Nucleus accumbens (tissue), 56 donors: ENCODE results near the gene HOXA4.
A peak's percentile ranks its signal among the peaks of the same experiment; 100 is the strongest.

Source experiments
- DNase-seq, 56 donors: peaks; one replicate each; lab custom pipeline; 2025; lab: John Stamatoyannopoulos, UW

Gene HOXA4

GRCh38 chr7:27159266-27160144 is 28.9 kb upstream of the HOXA4 start:
- DNase-seq, result no peak

- DNase-seq, result no peak
These were observed 28.1 kb upstream of the HOXA4 start for GRCh38 chr7:27158436-27159265.

DNA sequence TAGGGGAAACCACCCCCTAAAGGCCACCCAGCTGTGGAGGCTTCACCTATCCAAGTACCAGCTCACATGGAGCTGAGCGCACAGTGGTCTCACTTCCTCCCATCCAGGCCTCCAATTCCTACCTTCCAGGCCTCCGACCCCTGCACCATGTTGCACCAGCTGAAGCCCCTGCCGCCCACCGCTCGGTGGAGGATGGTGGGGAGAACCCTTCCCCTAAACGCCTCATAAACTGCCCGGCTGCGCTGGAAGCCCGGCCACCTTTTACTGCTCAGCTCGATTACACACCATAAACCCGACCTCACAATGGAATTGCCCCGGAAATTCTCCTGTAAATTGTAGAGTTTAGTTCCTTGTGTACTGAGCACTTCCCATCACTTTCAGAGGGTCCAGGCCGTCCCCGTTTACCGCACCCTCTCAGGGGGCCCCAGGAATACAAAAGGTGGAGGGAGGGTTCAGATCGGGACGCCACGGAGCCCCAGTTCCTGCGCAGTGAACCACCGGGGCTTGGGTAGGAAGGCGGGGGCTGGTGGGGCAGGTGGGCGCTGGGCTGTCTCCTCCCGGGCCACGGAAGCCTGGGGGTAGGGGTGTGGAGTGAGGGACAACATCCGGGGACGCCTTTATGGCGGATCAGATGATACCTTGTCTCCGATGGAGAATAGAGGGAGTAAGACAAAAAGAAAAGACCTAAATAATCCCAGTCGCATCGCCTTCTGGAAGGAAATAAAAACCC is 27.3 kb upstream of the HOXA4 start:
- no peak for DNase-seq

DNA sequence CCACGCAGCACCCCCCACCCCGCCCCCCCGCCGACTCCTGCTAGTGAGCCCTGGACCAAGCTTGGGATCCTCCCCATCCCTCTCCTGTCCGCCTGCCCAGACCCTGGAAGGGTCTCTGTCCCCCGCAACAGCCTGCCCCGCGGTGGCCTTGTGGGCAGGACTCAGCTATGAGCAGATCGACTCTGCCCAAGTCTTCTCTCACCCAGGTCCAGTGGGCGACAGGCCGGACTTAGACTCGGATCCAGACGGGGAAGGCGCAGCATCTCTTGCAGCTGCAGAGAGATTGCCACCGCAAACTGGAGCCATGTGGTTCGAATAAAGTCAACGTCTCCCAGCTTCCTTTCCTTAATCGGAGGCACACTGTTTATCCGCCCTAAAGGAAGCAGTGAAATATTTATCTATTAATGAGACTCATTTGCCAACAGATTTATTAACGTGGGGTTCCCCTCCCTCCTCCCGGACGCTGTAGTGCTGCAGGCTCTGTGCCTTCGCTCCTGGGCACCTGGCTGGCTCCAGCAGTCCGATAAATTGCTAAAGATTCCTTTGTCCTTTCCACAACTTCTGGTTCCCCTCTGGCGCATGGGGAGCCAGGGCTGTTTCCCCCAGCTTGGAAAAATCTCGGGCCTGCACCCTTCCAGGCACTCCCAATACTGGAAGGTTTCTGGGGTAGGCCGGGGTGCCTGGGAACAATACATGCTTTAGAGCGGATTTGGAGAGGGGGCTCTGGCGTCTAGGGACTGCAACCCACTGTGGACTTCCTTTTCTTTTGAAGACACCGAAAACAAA is 26.6 kb upstream of the HOXA4 start:
- no peak for DNase-seq

DNA sequence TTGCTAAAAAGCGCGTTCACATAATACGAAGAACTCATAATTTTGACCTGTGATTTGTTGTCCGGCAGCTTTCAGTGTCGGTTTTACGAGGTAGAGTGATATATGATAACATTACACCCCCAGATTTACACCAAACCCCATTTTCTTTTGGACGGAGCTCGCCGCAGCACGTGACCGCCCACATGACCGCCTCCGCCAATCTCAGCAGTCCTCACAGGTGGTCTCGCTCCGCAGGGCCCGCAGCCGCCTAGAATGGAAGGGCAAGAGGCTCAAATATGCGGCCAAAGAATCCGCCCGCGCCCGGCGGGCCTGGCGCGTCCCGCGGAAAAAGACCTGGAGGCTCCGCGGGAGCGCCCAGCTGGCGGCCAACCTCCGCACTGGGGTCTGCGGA is 25.9 kb upstream of the HOXA4 start, which contains the start of gene HOXA7:
HOXA7 (minus strand) TSS at position 168 of the 391 bp plus-strand sequence; CDS start at position 38, 130 bp downstream.
- no peak for DNase-seq

- no peak for DNase-seq
These were observed 25.4 kb upstream of the HOXA4 start for GRCh38 chr7:27155816-27156507.

GRCh38 chr7:27154901-27155815 is 24.6 kb upstream of the HOXA4 start:
- DNase-seq, result no peak

GRCh38 chr7:27154369-27154768 is 23.8 kb upstream of the HOXA4 start:
- DNase-seq, result no peak

GRCh38 chr7:27153526-27153925 is 23.0 kb upstream of the HOXA4 start:
- no peak for DNase-seq

DNA sequence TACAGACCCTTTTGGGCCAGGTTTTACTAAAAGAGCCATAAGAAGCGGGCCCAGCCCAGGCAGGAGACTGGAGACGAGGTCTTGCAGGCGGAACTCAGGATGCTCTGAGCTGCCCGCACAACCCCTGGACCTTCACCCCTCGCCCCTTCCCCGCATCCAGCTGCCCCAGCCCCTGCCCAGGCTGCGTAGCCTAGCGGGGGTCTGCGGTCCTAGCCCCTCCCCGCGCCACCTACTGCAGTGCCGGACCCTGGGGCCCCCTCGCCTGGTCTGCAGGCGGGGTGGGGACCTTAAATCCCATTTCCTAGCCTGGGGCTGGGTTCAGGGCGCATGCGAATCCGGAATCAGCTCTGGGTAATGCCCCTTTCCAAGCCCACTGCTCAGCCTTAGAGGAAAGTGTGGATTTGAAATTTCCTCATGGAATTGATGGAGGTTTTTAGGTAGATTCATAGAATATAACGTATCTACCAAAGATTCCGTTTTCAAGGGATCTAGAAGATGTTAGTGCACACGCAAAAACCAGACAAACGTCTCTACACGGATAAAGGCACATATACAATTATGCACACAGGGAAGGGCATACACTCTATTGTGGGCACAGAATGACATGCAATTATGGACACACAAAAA is 22.4 kb upstream of the HOXA4 start:
- DNase-seq, result no peak

- no peak for DNase-seq
These were observed 21.6 kb upstream of the HOXA4 start, which contains the start of gene HOXA3 for GRCh38 chr7:27151931-27152815. TSS of gene HOXA3 (minus strand) at chr7:27152583. CDS start at chr7:27110640, 41,943 bp downstream.

DNA sequence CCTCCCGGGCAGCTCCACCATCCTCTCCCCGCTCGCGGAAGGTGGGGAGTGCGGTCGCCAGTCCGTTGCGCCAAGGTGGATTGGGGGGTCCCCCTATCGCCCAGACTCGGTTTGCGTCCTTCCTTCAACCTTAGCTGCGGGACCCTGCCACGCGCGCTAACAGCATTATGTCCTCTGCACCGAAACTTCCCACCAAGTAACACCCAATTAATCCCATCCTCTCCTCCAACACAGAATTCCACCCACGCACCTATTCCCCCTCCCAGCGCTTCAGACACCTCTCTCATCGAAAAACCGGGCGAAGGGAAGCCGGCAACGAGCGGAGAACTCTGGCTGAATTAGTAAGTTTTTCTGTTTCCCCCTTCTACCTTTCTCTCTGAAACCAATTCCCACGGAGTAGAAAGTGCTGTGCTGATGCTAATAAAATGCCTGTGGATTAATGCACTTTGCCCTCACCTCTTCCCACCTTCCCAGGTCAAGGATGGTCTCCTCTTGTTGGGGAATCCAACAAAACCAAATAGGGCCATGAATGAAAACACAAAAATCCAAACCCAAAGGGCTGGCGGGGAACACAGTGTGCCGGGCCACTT is 20.9 kb upstream of the HOXA4 start:
- no peak for DNase-seq

DNA sequence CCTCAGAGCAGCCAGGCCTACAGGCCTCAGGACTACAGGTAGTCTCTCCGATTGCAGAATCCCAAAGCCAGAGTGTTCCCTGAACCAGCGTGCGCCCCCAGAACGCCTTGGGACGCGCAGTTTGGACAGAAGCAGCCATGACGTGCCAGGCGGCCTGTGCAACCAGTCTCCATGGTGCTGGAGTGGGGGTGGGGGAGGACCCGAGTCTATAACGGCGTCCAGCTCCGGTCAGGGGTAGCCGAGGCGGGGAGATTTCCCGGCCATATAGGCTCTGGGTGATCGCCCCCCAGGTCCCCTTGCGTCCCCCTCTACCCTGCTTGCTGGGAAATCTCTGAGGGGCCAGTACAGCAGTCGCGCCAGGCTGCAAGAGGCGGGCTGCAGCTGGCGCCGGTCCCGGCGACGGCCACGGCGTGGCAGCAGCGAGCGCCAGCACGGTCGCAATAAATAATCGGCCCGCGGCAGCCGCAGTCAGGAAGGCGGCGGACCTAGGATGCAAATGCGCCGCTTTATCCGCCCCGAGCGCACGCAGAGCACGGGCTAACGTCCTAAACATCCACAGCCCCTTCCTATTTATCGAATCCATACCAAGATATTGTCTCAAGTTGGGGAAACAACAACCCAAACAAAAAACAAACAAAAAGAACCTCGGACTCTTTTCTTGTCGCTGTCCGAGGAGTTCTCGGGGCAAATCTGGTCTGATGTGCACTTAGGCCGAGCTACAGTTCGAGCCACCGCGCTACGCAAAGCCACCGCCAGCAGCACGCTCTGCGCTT is 20.2 kb upstream of the HOXA4 start:
- DNase-seq, result peak in 15 of 56 donors; percentile 5 to 40 (median 17)

DNA sequence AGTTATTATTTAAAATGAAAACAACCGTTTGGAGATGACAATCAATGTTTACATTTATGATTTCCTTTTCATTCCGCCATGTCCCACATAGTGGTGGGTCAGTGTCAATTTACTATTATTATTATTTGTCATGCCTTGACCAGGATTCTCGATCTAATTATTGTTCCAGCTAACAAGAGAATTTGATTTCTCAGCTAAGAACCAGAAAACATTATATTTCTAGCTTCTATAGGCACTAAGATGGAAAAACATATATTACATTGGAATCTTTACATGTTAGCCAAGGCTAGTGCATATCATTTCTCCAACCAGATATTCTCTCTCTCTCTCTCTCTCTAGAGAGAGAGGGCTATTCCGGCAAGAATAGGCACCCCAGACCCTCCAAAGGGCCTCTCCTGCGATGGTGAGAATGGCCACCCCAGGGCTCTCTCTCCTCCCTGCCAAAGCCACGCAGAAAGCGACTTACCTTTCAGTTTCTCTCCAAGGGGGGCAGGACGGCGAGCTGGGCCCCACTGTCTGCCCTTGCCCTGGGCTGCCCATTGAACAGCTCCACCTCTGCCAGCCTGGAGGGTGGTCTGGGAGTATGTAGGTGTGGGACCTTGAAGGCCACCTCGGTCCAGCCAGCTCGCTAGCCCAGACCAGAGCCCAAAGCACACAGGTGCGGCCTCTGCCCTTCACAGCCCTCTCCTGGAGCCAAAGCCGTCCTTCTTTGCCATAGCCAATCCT is 19.4 kb upstream of the HOXA4 start:
- no peak for DNase-seq
